Suprapubic skin (tissue), 4 donors: Measurements from ENCODE around the gene E4F1. TPM values are rescaled to one million over a fixed set of nuclear protein-coding genes. Genes with fewer than 3 reads are reported as not detected.

Source experiments
- DNase-seq, 2 donors: peaks; one replicate each; pipeline ENCODE4 v3.0.0-alpha.2; 2019; ENCODE audit warnings: low spot score in 2 of 2
- H3K27ac ChIP-seq: fragments of 200-600 bp; sonication (generic); one replicate; pipeline ENCODE4 v1.5.1; 2019
- H3K27me3 ChIP-seq: fragments of 200-600 bp; sonication (generic); one replicate; pipeline ENCODE4 v1.5.1; 2019
- H3K36me3 ChIP-seq: fragments of 200-600 bp; sonication (generic); one replicate; pipeline ENCODE4 v1.5.1; 2019
- H3K4me1 ChIP-seq: fragments of 200-600 bp; sonication (generic); one replicate; pipeline ENCODE4 v1.5.1; 2019
- H3K4me3 ChIP-seq: fragments of 200-600 bp; sonication (generic); one replicate; pipeline ENCODE4 v1.5.1; 2019; ENCODE audit warnings: mild to moderate bottlenecking
- H3K9me3 ChIP-seq: fragments of 200-600 bp; sonication (generic); one replicate; pipeline ENCODE4 v1.5.1; 2019
- CTCF ChIP-seq, 2 donors: fragments of 200-600 bp in 1 of 2; fragments of 450-650 bp in 1 of 2; sonication (generic) in 1 of 2; IDR thresholded peaks; one replicate each; pipeline ENCODE4 v1.5.1; 2016 to 2019; ENCODE audit warnings: antibody characterized with exemption in 2 of 2, mild to moderate bottlenecking in 1 of 2, moderate library complexity in 1 of 2
- EP300 ChIP-seq: sonication (generic); formaldehyde crosslinking; IDR thresholded peaks from one replicate; pipeline ENCODE4 v1.6.1; 2017; ENCODE audit warnings: antibody characterized with exemption
- POLR2A ChIP-seq, 2 donors: fragments of 450-650 bp; IDR thresholded peaks; one replicate each; pipeline ENCODE4 v1.6.1; 2017; ENCODE audit warnings: antibody characterized with exemption in 2 of 2, mild to moderate bottlenecking in 2 of 2, moderate library complexity in 2 of 2
- POLR2AphosphoS5 ChIP-seq, 3 donors: sonication (generic); formaldehyde crosslinking; IDR thresholded peaks; one replicate each; pipeline ENCODE4 v1.6.1; 2017; ENCODE audit warnings: antibody characterized with exemption in 3 of 3
- WGBS: methylation state at CpG from one replicate; pipeline ENCODE4 v1.1.5; 2018; 5-methylcytosine and 5-hydroxymethylcytosine counted together
- total RNA-seq, 4 donors: library from RNA; depleted of rRNA; stranded (reverse); fragments of >200 nt; gene quantifications; one replicate each; pipeline ENCODE4 v1.1.0, GENCODE V29; 2016

E4F1 gene
- total RNA-seq, 4 donors from 2014 or later: 42.1 to 79.3 (median 54.2) TPM

GRCh38 chr16:2204416-2205103 lies 18.8 kb upstream of the E4F1 start:
- Histone ChIP-seq H3K27ac (peak overlapping the region; percentile 93), H3K36me3 (peaks cover 27% of the 10 kb centered on the region), H3K27me3 (no peaks in the 10 kb centered on the region), H3K4me3 (peak overlapping the region; percentile 79), H3K9me3 (no peaks in the 10 kb centered on the region), H3K4me1 (peaks cover 19% of the 10 kb centered on the region)
- TF ChIP-seq CTCF (IDR thresholded peaks at IDR 0.05) (no peak), POLR2AphosphoS5 (IDR thresholded peaks at IDR 0.05) (no peak), EP300 (no peak), POLR2A (IDR thresholded peaks at IDR 0.05) (no peak)
- 82% methylated on average over 13 of the region's 13 CpGs for WGBS
- DNase-seq: no peak

GRCh38 chr16:2205104-2205966 lies 18.1 kb upstream of the E4F1 start, which contains the start of gene MLST8:
MLST8 (plus strand) TSS chr16:2205454; CDS start chr16:2206086, 632 bp downstream.
- H3K27me3 ChIP-seq: no peaks in the 10 kb centered on the region
- DNase-seq: peak; percentile 88 to 92
- H3K9me3 ChIP-seq: no peaks in the 10 kb centered on the region
- peaks cover 19% of the 10 kb centered on the region for H3K4me1 ChIP-seq
- H3K27ac ChIP-seq: peak within 1 kb of the TSS; percentile 93
- H3K4me3 ChIP-seq: peak within 1 kb of the TSS; percentile 79
- peaks cover 34% of the 10 kb centered on the region for H3K36me3 ChIP-seq
- TF ChIP-seq POLR2A (IDR thresholded peaks at IDR 0.05): peak in 1 of 2 donors; percentile 57
- TF ChIP-seq CTCF (IDR thresholded peaks at IDR 0.05): no peak
- peak; percentile 55 to 87 (median 81) for TF ChIP-seq POLR2AphosphoS5 (IDR thresholded peaks at IDR 0.05)
- TF ChIP-seq EP300: no peak
- WGBS: under 1% methylated on average over 50 of the region's 93 CpGs

GRCh38 chr16:2205967-2206313 lies 17.5 kb upstream of the E4F1 start:
- Histone ChIP-seq H3K27me3 (no peaks in the 10 kb centered on the region), H3K9me3 (no peaks in the 10 kb centered on the region), H3K4me1 (peaks cover 19% of the 10 kb centered on the region), H3K27ac (peak overlapping the region; percentile 93), H3K4me3 (peak overlapping the region; percentile 79), H3K36me3 (peaks cover 34% of the 10 kb centered on the region)
- TF ChIP-seq EP300: no peak
- no peak for TF ChIP-seq POLR2AphosphoS5 (IDR thresholded peaks at IDR 0.05)
- TF ChIP-seq CTCF (IDR thresholded peaks at IDR 0.05): no peak
- no peak for TF ChIP-seq POLR2A (IDR thresholded peaks at IDR 0.05)
- WGBS: 19% methylated on average over 8 of the region's 16 CpGs
- DNase-seq: no peak

DNA sequence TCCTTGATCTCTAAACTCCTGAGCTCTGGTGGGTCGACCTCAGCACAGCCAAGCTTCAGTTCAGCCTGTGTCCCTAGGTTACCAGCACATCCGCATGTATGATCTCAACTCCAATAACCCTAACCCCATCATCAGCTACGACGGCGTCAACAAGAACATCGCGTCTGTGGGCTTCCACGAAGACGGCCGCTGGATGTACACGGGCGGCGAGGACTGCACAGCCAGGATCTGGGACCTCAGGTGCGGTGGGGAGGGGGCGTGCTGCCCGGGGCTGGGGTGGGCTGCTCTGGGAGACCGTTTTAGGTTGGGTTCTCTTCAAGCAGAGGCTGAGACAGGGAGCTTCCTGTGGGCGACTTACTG lies 17.0 kb upstream of the E4F1 start:
- Histone ChIP-seq H3K4me1 (peaks cover 19% of the 10 kb centered on the region), H3K27me3 (no peaks in the 10 kb centered on the region), H3K36me3 (peaks cover 34% of the 10 kb centered on the region), H3K4me3 (peak overlapping the region; percentile 79), H3K9me3 (no peaks in the 10 kb centered on the region), H3K27ac (no peak overlapping the region)
- WGBS: 76% methylated on average over 11 of the region's 18 CpGs
- DNase-seq: no peak
- TF ChIP-seq POLR2A (IDR thresholded peaks at IDR 0.05): no peak
- TF ChIP-seq POLR2AphosphoS5 (IDR thresholded peaks at IDR 0.05): no peak
- TF ChIP-seq EP300: no peak
- TF ChIP-seq CTCF (IDR thresholded peaks at IDR 0.05): no peak
